ENCODE data around the gene TTYH1. TPM values are rescaled to one million over a fixed set of nuclear protein-coding genes. Genes with fewer than 3 reads are reported as not detected.
"Not testable (repeated sequence)": the region's sequence is repeated elsewhere in the genome, so short reads cannot be mapped to it uniquely, and the experiment has no call there.

TTYH1 gene
- total and polyA plus RNA-seq, 4 donors = 0.05 to 0.46 (median 0.18) TPM; not detected in 1

DNA sequence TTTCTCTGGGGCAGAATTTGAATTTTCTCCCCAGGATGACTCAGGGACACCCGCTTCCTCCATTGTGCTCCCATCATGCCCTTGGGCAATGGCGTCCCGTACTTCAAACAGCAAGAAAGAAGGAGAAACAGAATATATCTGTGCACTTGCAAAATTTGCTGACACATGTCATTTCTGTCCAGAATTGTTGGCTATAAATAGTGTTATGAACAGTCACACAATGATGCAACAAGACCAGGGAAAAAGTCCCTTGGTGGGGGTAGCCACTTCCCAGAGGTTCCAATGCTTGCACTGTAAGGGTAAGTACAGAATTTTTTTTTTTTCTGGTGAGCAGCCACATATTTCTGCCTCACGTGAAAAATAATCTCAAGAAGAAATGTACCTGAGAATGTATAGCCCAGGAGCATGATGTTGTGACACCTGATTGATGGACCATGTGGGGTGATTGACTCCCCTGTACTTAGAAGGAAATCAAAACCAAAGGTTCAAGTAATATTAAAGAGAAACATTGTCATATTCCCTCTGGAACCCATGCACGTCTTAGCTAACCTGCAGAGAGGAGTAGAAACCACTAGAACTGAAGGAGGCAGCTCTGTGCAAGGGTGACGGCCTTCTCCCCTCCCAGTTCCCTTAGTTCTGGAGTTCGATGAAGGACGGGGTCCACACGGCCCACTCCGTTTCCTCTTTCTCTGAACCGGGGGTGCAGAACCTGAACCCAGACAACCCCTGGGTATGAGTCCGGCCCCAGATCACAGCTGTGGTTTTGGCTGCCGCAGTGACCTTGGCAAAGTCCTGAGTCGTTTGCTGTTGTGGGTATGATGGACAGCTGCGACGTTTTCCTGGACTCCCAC, 41.3 kb upstream of the TTYH1 start:
- H3K9ac ChIP-seq (ENCODE audit: insufficient read depth in 1 of 2, low read length in 2 of 2) = no peak overlapping the region
- no peaks in the 10 kb centered on the region for H3K36me3 ChIP-seq (ENCODE audit: control insufficient read depth in 4 of 4, insufficient read depth in 4 of 4, low read length in 4 of 4)
- no peak overlapping the region for H3K4me3 ChIP-seq
- H3K4me1 ChIP-seq (ENCODE audit: control insufficient read depth in 5 of 5, insufficient read depth in 5 of 5, low read length in 5 of 5) = no peaks in the 10 kb centered on the region
- 35 to 65% methylated on average over 16 of the region's 16 CpGs for WGBS, 2 donors
- H3K27ac ChIP-seq (ENCODE audit: low read depth in 1 of 2, low read length in 1 of 2) = peak overlapping the region in 1 of 2 donors; percentile 56
- TF ChIP-seq CTCF (IDR thresholded peaks at IDR 0.05; ENCODE audit: control extremely low read depth, extremely low read depth) = no peak
- H3K27me3 ChIP-seq (ENCODE audit: control insufficient read depth in 3 of 3, insufficient read depth in 3 of 3, low read length in 2 of 3) = no peaks in the 10 kb centered on the region
- no peaks in the 10 kb centered on the region for H3K9me3 ChIP-seq (ENCODE audit: control insufficient read depth in 4 of 4, insufficient read depth in 3 of 4, low read length in 3 of 4)
- peak; percentile 68 for ATAC-seq (ENCODE audit: insufficient read depth, low FRiP score)
- peak in 1 of 3 donors; percentile 22 for DNase-seq

DNA sequence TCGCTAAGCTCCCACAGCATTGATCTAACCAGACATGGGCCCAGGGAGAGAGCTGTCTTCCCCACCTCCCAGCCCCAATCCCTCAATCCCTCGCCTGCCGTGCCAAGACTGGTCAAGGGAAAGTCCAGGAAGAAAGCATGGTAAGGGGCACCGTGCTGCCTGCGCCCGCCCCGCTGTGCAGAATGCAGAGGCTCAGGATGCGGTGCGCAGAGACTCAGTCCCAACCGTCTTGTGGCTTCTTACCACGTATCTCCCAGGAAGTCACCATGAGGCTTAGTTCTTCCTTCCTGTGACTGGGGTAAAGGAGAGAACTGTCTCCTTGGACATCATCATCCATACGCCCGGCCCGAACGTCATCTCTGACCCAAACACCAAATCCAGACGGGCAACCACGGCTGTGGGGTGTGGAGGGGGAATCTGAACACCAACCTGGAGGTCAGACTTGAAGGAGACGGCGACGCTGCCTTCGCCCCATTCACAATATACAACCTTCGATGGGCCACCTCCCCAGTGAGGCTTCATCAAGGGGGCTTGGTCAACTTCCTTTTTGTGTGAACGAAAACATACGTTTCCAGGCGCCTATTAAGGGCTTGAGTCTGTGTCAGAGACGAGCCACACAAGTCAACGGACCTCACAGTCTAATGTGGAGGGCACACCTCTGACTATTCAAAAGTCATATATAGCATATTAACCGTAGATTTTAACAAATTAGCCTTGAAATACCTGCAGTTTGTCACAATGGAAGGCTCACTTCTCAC, 39.9 kb upstream of the TTYH1 start:
- not testable (repeated sequence) for DNase-seq; ATAC-seq (ENCODE audit: insufficient read depth, low FRiP score); H3K9ac ChIP-seq (ENCODE audit: insufficient read depth in 1 of 2, low read length in 2 of 2); H3K36me3 ChIP-seq (ENCODE audit: control insufficient read depth in 4 of 4, insufficient read depth in 4 of 4, low read length in 4 of 4); H3K27me3 ChIP-seq (ENCODE audit: control insufficient read depth in 3 of 3, insufficient read depth in 3 of 3, low read length in 2 of 3); H3K4me3 ChIP-seq; H3K4me1 ChIP-seq (ENCODE audit: control insufficient read depth in 5 of 5, insufficient read depth in 5 of 5, low read length in 5 of 5); H3K9me3 ChIP-seq (ENCODE audit: control insufficient read depth in 4 of 4, insufficient read depth in 3 of 4, low read length in 3 of 4)
- H3K27ac ChIP-seq (ENCODE audit: low read depth in 1 of 2, low read length in 1 of 2) = peak overlapping the region in 1 of 2 donors; percentile 80
- 32 to 59% methylated on average over 25 to 28 of the region's 28 CpGs for WGBS, 2 donors

DNA sequence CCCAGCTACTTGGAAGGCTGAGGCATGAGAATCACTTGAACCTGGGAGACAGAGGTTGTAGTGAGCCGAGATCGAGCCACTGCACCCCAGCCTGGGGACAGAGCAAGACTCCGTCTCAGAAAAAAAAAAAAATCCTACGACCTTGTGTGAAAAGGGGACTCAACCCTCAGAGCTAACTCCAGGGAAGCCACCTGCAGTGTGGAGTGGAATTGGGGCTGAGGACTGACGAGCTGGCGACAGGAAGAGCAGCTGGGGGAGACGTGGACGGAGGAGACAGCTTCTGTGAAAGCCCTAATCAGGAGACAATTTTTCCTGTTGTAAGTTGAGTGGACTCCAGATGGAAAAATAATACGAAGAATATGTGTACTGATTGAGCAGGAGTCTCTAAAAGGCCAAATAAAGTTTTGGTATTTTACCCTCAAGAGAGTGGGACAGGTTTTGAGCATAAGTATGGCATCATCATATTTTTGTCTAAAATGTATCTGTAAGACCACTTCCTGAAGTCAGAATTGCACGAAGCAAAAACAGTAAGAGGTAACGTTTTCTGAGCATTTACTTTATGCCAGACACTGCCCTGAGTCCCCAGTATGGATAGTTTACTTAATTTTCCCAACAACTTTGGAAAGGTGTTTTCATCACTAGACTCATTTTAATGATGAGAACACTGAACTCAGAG, 38.5 kb upstream of the TTYH1 start:
- Histone ChIP-seq H3K9me3 (ENCODE audit: control insufficient read depth in 4 of 4, insufficient read depth in 3 of 4, low read length in 3 of 4) (peaks cover 0 to 2% (median 0%) of the 10 kb centered on the region in 4 donors), H3K4me3 (no peak overlapping the region), H3K36me3 (ENCODE audit: control insufficient read depth in 4 of 4, insufficient read depth in 4 of 4, low read length in 4 of 4) (no peaks in the 10 kb centered on the region), H3K4me1 (ENCODE audit: control insufficient read depth in 5 of 5, insufficient read depth in 5 of 5, low read length in 5 of 5) (peaks cover 0 to 2% (median 0%) of the 10 kb centered on the region in 5 donors), H3K27ac (ENCODE audit: low read depth in 1 of 2, low read length in 1 of 2) (no peak overlapping the region), H3K27me3 (ENCODE audit: control insufficient read depth in 3 of 3, insufficient read depth in 3 of 3, low read length in 2 of 3) (no peaks in the 10 kb centered on the region), H3K9ac (ENCODE audit: insufficient read depth in 1 of 2, low read length in 2 of 2) (no peak overlapping the region)
- 38 to 52% methylated on average over 11 of the region's 11 CpGs for WGBS, 2 donors
- no peak for TF ChIP-seq CTCF (IDR thresholded peaks at IDR 0.05; ENCODE audit: control extremely low read depth, extremely low read depth)
- DNase-seq (no peak), ATAC-seq (ENCODE audit: insufficient read depth, low FRiP score) (no peak)

All from lung (tissue), 12 donors.